Pancreas (tissue), 10 donors: ENCODE results near the gene FOXO6. TPM values are rescaled to one million over a fixed set of nuclear protein-coding genes. Genes with fewer than 3 reads are reported as not detected.

Experiments
- ATAC-seq, 4 donors: fragments of 200-7000 bp; cut with Tn5 transposase; one replicate each; pipeline versions ENCODE4 v1.8.0 to v1.9.1; 2020; ENCODE audit warnings: mild to moderate bottlenecking in 4 of 4, moderate library complexity in 4 of 4
- DNase-seq, 6 donors: peaks; one replicate each; pipeline ENCODE4 v3.0.0-alpha.2; 2020
- FAIRE-seq: peaks from 2 replicates; lab custom pipeline; 2012; peaks lifted over from hg19 to GRCh38; lab: Jason Lieb, UNC
- H3K27ac ChIP-seq, 4 donors: fragments of 200-600 bp; sonication (generic); 1 replicate in 3 of 4; 2 replicates in 1 of 4; pipeline versions ENCODE4 v1.5.0 to v1.8.0; 2020
- H3K27me3 ChIP-seq, 4 donors: fragments of 200-600 bp; one replicate each; pipeline ENCODE4 v1.8.0; 2021
- H3K36me3 ChIP-seq, 3 donors: fragments of 200-600 bp; sonication (generic) in 1 of 3; one replicate each; pipeline versions ENCODE4 v1.5.0 to v1.8.0; 2020 to 2021
- H3K4me1 ChIP-seq, 3 donors: fragments of 200-600 bp; one replicate each; pipeline ENCODE4 v1.8.0; 2021
- H3K4me3 ChIP-seq, 4 donors: fragments of 200-600 bp; sonication (generic) in 2 of 4; one replicate each; pipeline versions ENCODE4 v1.5.0 to v1.8.0; 2020 to 2021
- H3K9me3 ChIP-seq, 4 donors: fragments of 200-600 bp; one replicate each; pipeline ENCODE4 v1.8.0; 2021
- CTCF ChIP-seq, 4 donors: fragments of 200-600 bp; sonication (generic) in 3 of 4; IDR thresholded peaks; one replicate each; pipeline versions ENCODE4 v1.5.0 to v1.8.0; 2021; ENCODE audit warnings: antibody characterized with exemption in 4 of 4
- WGBS, 2 donors: extraction: QIAGEN DNeasy Blood & Tissue Kit; methylation state at CpG; one replicate each; pipeline ENCODE4 v1.1.7; 2013; 5-methylcytosine and 5-hydroxymethylcytosine counted together
- intact Hi-C, 3 donors: fragments of 100-400 bp; cut with DNase I; formaldehyde crosslinking; loops; one replicate each; pipeline versions ENCODE4 v1.11.1 to v1.14.2; 2022
- polyA plus RNA-seq, 2 donors: library from polyadenylated mRNA; stranded (reverse); fragments of 200-250 nt; gene quantifications; one replicate each; pipeline ENCODE4 v1.2.3, GENCODE V29; 2013
- total RNA-seq, 6 donors: library from RNA; stranded (reverse); fragmentation: NEBNext Ultra II Directional in 4 of 6; extraction: Animal tissue kit (Norgen Biotek cat#: 25700) in 4 of 6; gene quantifications; one replicate each; pipeline versions ENCODE4 v1.2.1 to v1.2.4, GENCODE V29; 2021 to 2023
- donor health status: healthy with polysubstance abuse.
- donor health status: DM: no; HTN: no; CAD: no; lungs with moderate emphysema.
- donor health status: DM: no; HTN: no; CAD: no.
- donor health status: control.
- donor health status: control.
- donor health status: Bipolar disorder and iron deficiency.
- donor health status: DM: yes; HTN: yes; CAD: no.
- donor health status: DM: no; HTN: no; CAD: no.
- donor health status: DM: no; HTN: no; CAD: no.
- donor health status: DM: yes; HTN: yes; CAD: no.

FOXO6 gene
- total and polyA plus RNA-seq, 8 donors = 0.79 to 2.0 (median 1.2) TPM

- TF ChIP-seq CTCF (IDR thresholded peaks at IDR 0.05) = no peak
- 87 to 91% methylated on average over 4 of the region's 4 CpGs for WGBS, 2 donors
- no peak for ATAC-seq
Observed at GRCh38 chr1:41345434-41346075, 15.7 kb upstream of the FOXO6 start.

GRCh38 chr1:41347276-41347675, 14.0 kb upstream of the FOXO6 start:
- no peak for ATAC-seq
- Histone ChIP-seq H3K9me3 (no peaks in the 10 kb centered on the region), H3K27me3 (no peaks in the 10 kb centered on the region), H3K27ac (no peak overlapping the region), H3K4me3 (no peak overlapping the region), H3K4me1 (peaks cover 0 to 5% (median 0%) of the 10 kb centered on the region in 3 donors), H3K36me3 (no peaks in the 10 kb centered on the region)
- no peak for TF ChIP-seq CTCF (IDR thresholded peaks at IDR 0.05)
- intact Hi-C loops = no loop called here
- peak in 1 of 6 donors; percentile 5 for DNase-seq
- WGBS, 2 donors = 95 to 97% methylated on average over 2 of the region's 2 CpGs
- FAIRE-seq = no peak

More at GRCh38 chr1:41345434-41346075, 15.7 kb upstream of the FOXO6 start:
- no peak overlapping the region for H3K4me3 ChIP-seq
- intact Hi-C loops = no loop called here
- FAIRE-seq (no peak), DNase-seq (no peak)
- H3K4me1 ChIP-seq = peaks cover 0 to 14% (median 0%) of the 10 kb centered on the region in 3 donors
- no peaks in the 10 kb centered on the region for H3K27me3 ChIP-seq
- no peaks in the 10 kb centered on the region for H3K9me3 ChIP-seq
- no peaks in the 10 kb centered on the region for H3K36me3 ChIP-seq
- no peak overlapping the region for H3K27ac ChIP-seq

- DNase-seq (peak in 1 of 6 donors; percentile 7), FAIRE-seq (no peak), ATAC-seq (no peak)
- H3K4me1 ChIP-seq = no peaks in the 10 kb centered on the region
- H3K36me3 ChIP-seq = no peaks in the 10 kb centered on the region
- intact Hi-C loops = no loop called here
- H3K27me3 ChIP-seq = no peaks in the 10 kb centered on the region
- 80 to 88% methylated on average over 4 of the region's 4 CpGs for WGBS, 2 donors
- no peak overlapping the region for H3K4me3 ChIP-seq
- TF ChIP-seq CTCF (IDR thresholded peaks at IDR 0.05) = no peak
- no peaks in the 10 kb centered on the region for H3K9me3 ChIP-seq
- H3K27ac ChIP-seq = no peak overlapping the region
Observed at GRCh38 chr1:41348394-41348793, 12.8 kb upstream of the FOXO6 start.

GRCh38 chr1:41349361-41350054, 11.7 kb upstream of the FOXO6 start:
- no peak for TF ChIP-seq CTCF (IDR thresholded peaks at IDR 0.05)
- no peak for ATAC-seq
- intact Hi-C loops = no loop called here
- no peak for FAIRE-seq
- H3K4me3 ChIP-seq = no peak overlapping the region
- no peaks in the 10 kb centered on the region for H3K4me1 ChIP-seq
- 87 to 92% methylated on average over 8 of the region's 8 CpGs for WGBS, 2 donors
- H3K9me3 ChIP-seq = no peaks in the 10 kb centered on the region
- H3K27ac ChIP-seq = no peak overlapping the region
- H3K27me3 ChIP-seq = no peaks in the 10 kb centered on the region
- no peaks in the 10 kb centered on the region for H3K36me3 ChIP-seq
- DNase-seq = peak in 1 of 6 donors; percentile 14

DNA sequence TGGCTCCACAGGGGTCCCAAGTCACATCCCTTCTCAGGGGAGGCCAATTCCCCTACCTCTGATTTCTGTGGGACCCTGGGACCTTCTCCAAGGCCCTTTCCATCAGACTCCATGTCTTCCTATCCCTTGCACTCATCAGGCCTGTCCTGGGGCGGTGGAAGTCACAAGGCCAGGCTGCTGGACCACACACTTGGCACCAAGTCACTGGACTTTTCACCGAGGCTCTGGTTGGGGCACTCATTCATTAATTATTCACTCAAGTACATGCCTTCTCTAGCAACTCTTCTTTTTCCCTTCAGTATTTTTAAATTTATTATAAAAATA, 11.2 kb upstream of the FOXO6 start:
- ATAC-seq (no peak), DNase-seq (peak in 1 of 6 donors; percentile 29), FAIRE-seq (no peak)
- H3K4me1 ChIP-seq = no peaks in the 10 kb centered on the region
- no peak overlapping the region for H3K27ac ChIP-seq
- H3K4me3 ChIP-seq = no peak overlapping the region
- intact Hi-C loops = no loop called here
- H3K36me3 ChIP-seq = no peaks in the 10 kb centered on the region
- no peaks in the 10 kb centered on the region for H3K27me3 ChIP-seq
- TF ChIP-seq CTCF (IDR thresholded peaks at IDR 0.05) = no peak
- WGBS, 2 donors = 47 to 56% methylated on average over 2 of the region's 2 CpGs
- H3K9me3 ChIP-seq = no peaks in the 10 kb centered on the region
